ENCODE results near the gene SRC. TPM values are rescaled to one million over a fixed set of nuclear protein-coding genes. Genes with fewer than 3 reads are reported as not detected.
A peak's percentile ranks its signal among the peaks of the same experiment; 100 is the strongest.

Gene SRC
- 1 to 10 TPM in 5 of 6 donors, not detected in 1; 1.2 to 2.3 (median 1.7) TPM for polyA plus RNA-seq (ENCODE audit: low read depth in 6 of 6)

- Mint-ChIP-seq H3K9me3 (no peaks in the 10 kb centered on the region), H3K36me3 (no peaks in the 10 kb centered on the region), H3K27ac (peak within 1 kb of the TSS; percentile 9 to 96 (median 82)), H3K4me1 (peaks cover 26 to 46% (median 44%) of the 10 kb centered on the region in 3 donors), H3K27me3 (no peaks in the 10 kb centered on the region), H3K4me3 (peak within 1 kb of the TSS; percentile 80 to 93 (median 86))
- ATAC-seq (ENCODE audit: low read depth in 2 of 2) (peak; percentile 59 to 62), DNase-seq (peak; percentile 29)
These were observed at the start of gene SRC for GRCh38 chr20:37345339-37346235. SRC (plus strand) TSS chr20:37346140; CDS start chr20:37384154, 38,014 bp downstream.

GRCh38 chr20:37296371-37296770, 49.6 kb upstream of the SRC start:
- Mint-ChIP-seq H3K4me3 (peak overlapping the region in 1 of 8 donors; percentile 34), H3K9me3 (peaks cover 0 to 5% (median 0%) of the 10 kb centered on the region in 7 donors), H3K27ac (peak overlapping the region in 2 of 6 donors; percentile 35 to 41), H3K27me3 (no peaks in the 10 kb centered on the region), H3K4me1 (peaks cover 38 to 67% (median 53%) of the 10 kb centered on the region in 3 donors), H3K36me3 (peaks cover 18 to 21% of the 10 kb centered on the region in 2 donors)
- ATAC-seq (ENCODE audit: low read depth in 2 of 2), result peak in 1 of 2 donors; percentile 39
- no peak for DNase-seq

- Mint-ChIP-seq H3K36me3 (peaks cover 26 to 29% of the 10 kb centered on the region in 2 donors), H3K27ac (peak overlapping the region in 2 of 6 donors; percentile 70 to 91), H3K4me3 (peak overlapping the region in 1 of 8 donors; percentile 23), H3K27me3 (no peaks in the 10 kb centered on the region), H3K9me3 (peaks cover 0 to 5% (median 0%) of the 10 kb centered on the region in 7 donors), H3K4me1 (peaks cover 37 to 64% (median 52%) of the 10 kb centered on the region in 3 donors)
- DNase-seq (no peak), ATAC-seq (ENCODE audit: low read depth in 2 of 2) (no peak)
These were observed 48.7 kb upstream of the SRC start for GRCh38 chr20:37297066-37297736.

GRCh38 chr20:37298190-37298939, 47.6 kb upstream of the SRC start:
- H3K27ac Mint-ChIP-seq, result no peak overlapping the region
- ATAC-seq (ENCODE audit: low read depth in 2 of 2) (no peak), DNase-seq (no peak)
- peaks cover 0 to 4% (median 0%) of the 10 kb centered on the region in 7 donors for H3K9me3 Mint-ChIP-seq
- peaks cover 19 to 29% of the 10 kb centered on the region in 2 donors for H3K36me3 Mint-ChIP-seq
- no peak overlapping the region for H3K4me3 Mint-ChIP-seq
- no peaks in the 10 kb centered on the region for H3K27me3 Mint-ChIP-seq
- peaks cover 33 to 54% (median 43%) of the 10 kb centered on the region in 3 donors for H3K4me1 Mint-ChIP-seq

- ATAC-seq (ENCODE audit: low read depth in 2 of 2), result no peak
- Mint-ChIP-seq H3K9me3 (no peaks in the 10 kb centered on the region), H3K36me3 (peaks cover 14 to 23% of the 10 kb centered on the region in 2 donors), H3K27me3 (no peaks in the 10 kb centered on the region), H3K4me1 (peaks cover 28 to 40% (median 31%) of the 10 kb centered on the region in 3 donors), H3K4me3 (no peak overlapping the region), H3K27ac (peak overlapping the region in 2 of 6 donors; percentile 5 to 65)
- DNase-seq, result no peak
These were observed 46.0 kb upstream of the SRC start for GRCh38 chr20:37299718-37300528.

GRCh38 chr20:37301120-37301519, 44.8 kb upstream of the SRC start:
- no peak for DNase-seq
- Mint-ChIP-seq H3K9me3 (no peaks in the 10 kb centered on the region), H3K4me1 (peaks cover 21 to 34% (median 24%) of the 10 kb centered on the region in 3 donors), H3K4me3 (no peak overlapping the region), H3K36me3 (peaks cover 14 to 23% of the 10 kb centered on the region in 2 donors), H3K27me3 (no peaks in the 10 kb centered on the region), H3K27ac (peak overlapping the region in 1 of 6 donors; percentile 75)
- ATAC-seq (ENCODE audit: low read depth in 2 of 2), result no peak

GRCh38 chr20:37301558-37301957, 44.4 kb upstream of the SRC start:
- peaks cover 14 to 23% of the 10 kb centered on the region in 2 donors for H3K36me3 Mint-ChIP-seq
- H3K4me1 Mint-ChIP-seq, result peaks cover 20 to 29% (median 20%) of the 10 kb centered on the region in 3 donors
- no peaks in the 10 kb centered on the region for H3K9me3 Mint-ChIP-seq
- ATAC-seq (ENCODE audit: low read depth in 2 of 2) (no peak), DNase-seq (no peak)
- peak overlapping the region in 1 of 6 donors; percentile 51 for H3K27ac Mint-ChIP-seq
- no peak overlapping the region for H3K4me3 Mint-ChIP-seq
- H3K27me3 Mint-ChIP-seq, result no peaks in the 10 kb centered on the region

- peaks cover 14 to 23% of the 10 kb centered on the region in 2 donors for H3K36me3 Mint-ChIP-seq
- no peaks in the 10 kb centered on the region for H3K27me3 Mint-ChIP-seq
- no peak overlapping the region for H3K4me3 Mint-ChIP-seq
- H3K27ac Mint-ChIP-seq, result no peak overlapping the region
- H3K9me3 Mint-ChIP-seq, result no peaks in the 10 kb centered on the region
- H3K4me1 Mint-ChIP-seq, result peaks cover 11 to 21% (median 17%) of the 10 kb centered on the region in 3 donors
- ATAC-seq (ENCODE audit: low read depth in 2 of 2) (no peak), DNase-seq (no peak)
These were observed 43.0 kb upstream of the SRC start for GRCh38 chr20:37302981-37303380.

GRCh38 chr20:37303637-37304036, 42.3 kb upstream of the SRC start:
- DNase-seq (no peak), ATAC-seq (ENCODE audit: low read depth in 2 of 2) (no peak)
- H3K4me1 Mint-ChIP-seq, result peaks cover 11 to 21% (median 17%) of the 10 kb centered on the region in 3 donors
- H3K27me3 Mint-ChIP-seq, result no peaks in the 10 kb centered on the region
- H3K36me3 Mint-ChIP-seq, result peaks cover 16 to 23% of the 10 kb centered on the region in 2 donors
- no peak overlapping the region for H3K4me3 Mint-ChIP-seq
- no peaks in the 10 kb centered on the region for H3K9me3 Mint-ChIP-seq
- peak overlapping the region in 1 of 6 donors; percentile 17 for H3K27ac Mint-ChIP-seq

GRCh38 chr20:37305079-37305478, 40.9 kb upstream of the SRC start:
- ATAC-seq (ENCODE audit: low read depth in 2 of 2), result no peak
- Mint-ChIP-seq H3K36me3 (peaks cover 18 to 22% of the 10 kb centered on the region in 2 donors), H3K9me3 (no peaks in the 10 kb centered on the region), H3K27ac (peak overlapping the region in 3 of 6 donors; percentile 27 to 84 (median 78)), H3K4me1 (peaks cover 10 to 19% (median 18%) of the 10 kb centered on the region in 3 donors), H3K4me3 (no peak overlapping the region), H3K27me3 (no peaks in the 10 kb centered on the region)
- DNase-seq, result no peak

- no peaks in the 10 kb centered on the region for H3K9me3 Mint-ChIP-seq
- no peak for DNase-seq
- peak overlapping the region in 2 of 6 donors; percentile 5 to 42 for H3K27ac Mint-ChIP-seq
- no peaks in the 10 kb centered on the region for H3K27me3 Mint-ChIP-seq
- ATAC-seq (ENCODE audit: low read depth in 2 of 2), result no peak
- peaks cover 12 to 21% of the 10 kb centered on the region in 2 donors for H3K36me3 Mint-ChIP-seq
- no peak overlapping the region for H3K4me3 Mint-ChIP-seq
- H3K4me1 Mint-ChIP-seq, result peaks cover 5 to 16% (median 13%) of the 10 kb centered on the region in 3 donors
These were observed 40.1 kb upstream of the SRC start for GRCh38 chr20:37305839-37306238.
